ENCODE measurements around the gene MBNL1.

Gene MBNL1

GRCh38 chr3:152491922-152492321, 223.2 kb downstream of the MBNL1 start:
- DNase-seq (ENCODE audit: low spot score), result no peak

DNA sequence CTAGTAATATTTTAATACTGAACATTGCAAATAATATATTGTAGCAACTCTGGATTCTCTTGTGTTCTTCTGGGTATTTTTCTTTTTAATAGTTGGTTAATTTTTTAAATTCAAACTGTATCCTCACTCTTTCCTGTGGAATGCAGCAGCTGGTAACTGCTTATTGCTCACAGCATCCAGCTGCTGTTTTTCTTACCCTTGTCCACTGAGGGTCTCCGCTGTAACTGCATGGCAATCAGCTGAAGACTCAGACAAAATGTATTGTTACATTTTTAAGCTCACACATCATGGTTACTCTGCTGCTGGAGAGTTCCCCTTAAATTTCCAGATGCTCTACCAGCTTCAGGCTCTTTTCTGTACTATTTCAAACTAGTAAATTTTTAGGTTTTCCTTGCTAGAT, 227.6 kb downstream of the MBNL1 start:
- no peak for DNase-seq (ENCODE audit: low spot score)

- DNase-seq (ENCODE audit: low spot score), result no peak
Observed at GRCh38 chr3:152496716-152497115, 228.0 kb downstream of the MBNL1 start.

DNA sequence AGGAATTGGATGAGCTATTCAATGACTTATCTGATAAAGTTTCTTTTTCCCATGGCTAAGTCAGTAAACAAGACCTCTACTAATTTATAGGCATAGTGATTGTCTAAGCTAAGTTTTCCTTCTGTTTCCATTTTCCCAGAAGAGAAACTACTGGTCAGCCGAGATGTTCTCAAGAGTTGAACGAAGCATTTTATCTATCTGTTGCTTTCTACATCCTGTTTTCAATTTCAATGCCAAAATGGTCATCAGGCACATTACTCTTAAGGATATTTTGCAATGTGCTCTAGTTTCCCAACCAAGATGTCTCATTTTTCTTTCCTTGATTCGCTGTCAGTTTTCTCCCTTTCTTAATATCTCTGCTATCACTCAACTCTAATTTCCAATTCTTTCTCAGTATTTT, 228.7 kb downstream of the MBNL1 start:
- no peak for DNase-seq (ENCODE audit: low spot score)

DNA sequence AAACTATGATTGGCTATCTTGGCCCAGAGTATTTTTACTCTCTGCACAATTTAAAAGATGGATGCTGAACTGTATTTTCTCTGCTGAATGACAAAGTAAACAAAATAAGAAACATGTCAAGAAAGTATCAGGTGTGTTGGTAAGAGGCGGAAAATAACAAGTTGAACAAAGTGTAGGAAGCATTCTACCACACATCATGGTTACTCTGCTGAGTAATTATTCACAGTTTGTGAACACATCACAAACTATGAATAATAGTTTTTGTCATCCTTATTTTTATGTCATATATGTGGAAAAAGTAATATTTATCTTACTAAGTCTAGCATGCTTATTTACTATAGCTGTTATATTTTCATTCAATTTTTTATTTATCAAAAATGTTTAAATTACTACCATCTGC, 229.2 kb downstream of the MBNL1 start:
- DNase-seq (ENCODE audit: low spot score), result no peak

DNA sequence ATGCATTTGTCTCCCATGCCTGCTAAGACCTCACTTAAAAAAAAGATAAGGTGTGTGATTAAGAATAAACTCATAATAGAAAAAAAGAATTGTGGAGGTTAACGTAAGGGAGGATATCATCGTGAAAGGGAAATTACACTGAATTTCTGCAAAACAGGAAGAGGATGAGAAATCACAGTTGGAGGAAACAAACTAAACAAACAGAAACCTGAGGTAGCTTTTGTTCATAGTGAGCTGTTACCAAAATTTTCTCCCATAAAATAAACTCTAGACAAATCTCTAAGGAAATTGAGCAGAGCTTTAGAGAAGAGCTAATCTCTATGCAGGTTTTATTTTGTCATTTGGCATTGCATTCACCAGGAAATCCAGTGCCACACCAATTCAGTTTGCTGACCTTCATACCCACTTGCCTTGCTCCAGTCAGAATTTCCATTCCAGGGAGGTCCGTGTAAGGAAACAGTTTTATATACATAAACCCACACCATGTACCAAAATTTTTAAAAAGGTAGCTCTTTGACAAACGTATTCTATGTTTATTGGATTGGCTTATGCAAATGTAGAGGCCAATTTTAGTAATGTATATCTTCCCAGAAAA, 231.2 kb downstream of the MBNL1 start:
- DNase-seq (ENCODE audit: low spot score), result no peak

DNA sequence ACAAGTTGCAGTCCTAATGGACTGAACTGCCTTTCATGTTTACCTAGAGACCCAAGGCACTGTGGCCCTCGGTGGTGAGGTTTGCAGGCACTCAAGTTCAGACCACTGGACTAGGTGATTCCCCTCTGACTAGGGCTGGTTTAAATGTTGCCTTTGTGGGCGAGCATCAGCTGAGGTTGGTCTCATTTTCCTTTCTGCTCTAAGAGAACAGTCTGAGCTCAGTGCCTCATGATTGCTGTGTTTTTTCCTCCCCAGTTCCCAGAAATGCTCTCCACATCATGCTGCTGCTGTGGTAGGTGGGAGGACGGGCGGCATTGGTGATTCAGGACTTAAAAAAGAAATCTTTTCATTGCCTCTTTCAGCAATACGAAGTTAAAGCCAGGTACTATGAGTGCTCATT, 237.2 kb downstream of the MBNL1 start:
- DNase-seq (ENCODE audit: low spot score), result no peak

DNA sequence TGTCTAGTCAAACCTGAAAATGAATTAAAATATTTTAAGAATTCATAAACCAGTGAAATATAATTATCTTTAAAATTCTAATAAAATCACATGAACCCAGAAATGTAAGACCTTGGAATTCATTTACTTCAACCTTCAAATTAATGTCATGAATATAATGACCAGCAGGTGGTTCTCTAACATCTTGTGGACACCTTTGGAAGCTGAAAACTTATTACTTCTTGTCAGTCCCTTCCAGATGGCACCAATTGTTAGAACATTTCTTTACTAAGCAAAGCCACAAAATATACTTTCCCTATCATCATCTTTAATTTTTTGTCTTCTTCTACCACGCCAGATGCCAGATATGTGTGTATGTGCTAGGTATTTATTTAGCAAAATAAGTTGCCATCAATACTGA, 240.0 kb downstream of the MBNL1 start:
- peak; percentile 23 for DNase-seq (ENCODE audit: low spot score)

- DNase-seq (ENCODE audit: low spot score), result no peak
Observed at GRCh38 chr3:152511904-152512303, 243.2 kb downstream of the MBNL1 start.

DNA sequence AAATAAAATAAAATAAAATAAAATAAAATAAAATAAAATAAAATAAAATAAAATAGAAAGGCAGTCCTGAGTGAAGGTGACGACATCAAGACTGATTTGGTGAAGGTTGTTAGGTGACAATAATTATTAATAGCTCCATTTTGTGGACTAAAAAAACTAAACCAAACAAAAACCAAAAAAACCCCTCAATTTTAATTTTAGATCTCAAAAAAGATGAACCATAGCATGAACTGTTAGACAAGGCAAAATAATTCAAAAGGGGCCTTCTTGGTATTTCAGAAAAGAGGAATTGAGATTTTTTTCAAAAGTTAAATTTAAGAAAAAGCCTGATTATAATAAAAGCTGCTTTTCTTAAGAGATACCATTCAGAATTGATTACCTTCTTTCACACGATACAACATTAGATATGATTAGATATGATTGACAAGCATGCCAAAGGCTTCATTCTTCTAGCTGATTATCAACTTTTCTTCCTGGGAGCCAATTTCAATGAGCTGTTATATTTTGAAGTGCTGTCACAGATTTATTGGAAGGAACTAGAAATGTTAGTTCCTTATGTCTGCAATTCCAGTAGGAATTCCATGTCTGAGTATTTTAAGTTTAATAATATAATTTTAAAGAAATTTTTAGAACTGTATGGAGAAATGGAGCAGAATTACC, 244.7 kb downstream of the MBNL1 start:
- no peak for DNase-seq (ENCODE audit: low spot score)
